PFSK-1 (cell line): Measurements from ENCODE around the gene PELI2.

Experiments
- FOXP2 ChIP-seq: optimal IDR thresholded peaks from 2 replicates; pipeline ENCODE3; 2011; ENCODE audit warnings: borderline replicate concordance, control low read depth, inconsistent platforms; ENCODE audit not compliant: insufficient read depth; ENCODE audit errors: extremely low read length, extremely low read depth
- POLR2AphosphoS5 ChIP-seq: IDR thresholded peaks from 2 replicates; pipeline ENCODE4 v1.6.1; 2012; ENCODE audit warnings: low read depth, mild to moderate bottlenecking, control low read depth, low read length, moderate library complexity
- SIN3A ChIP-seq: IDR thresholded peaks from 2 replicates; pipeline ENCODE4 v1.6.1; 2012; ENCODE audit warnings: mild to moderate bottlenecking, low read length, moderate library complexity, borderline replicate concordance; ENCODE audit not compliant: insufficient read depth
- TAF1 ChIP-seq: IDR thresholded peaks from 2 replicates; pipeline ENCODE4 v1.6.1; 2012; ENCODE audit warnings: low read length, control low read depth, borderline replicate concordance; ENCODE audit not compliant: insufficient read depth
- TF ChIP-seq, protein P1 (sequence below), 2 experiments: IDR thresholded peaks; 2 replicates each; pipeline versions ENCODE4 v1.6.1 to v1.8.0; 2011 to 2012; ENCODE audit warnings: low read depth in 2 of 2, low read length in 2 of 2, control low read depth in 1 of 2, inconsistent platforms in 1 of 2, mild to moderate bottlenecking in 1 of 2, moderate library complexity in 1 of 2; ENCODE audit not compliant: insufficient read depth in 1 of 2

DNA sequence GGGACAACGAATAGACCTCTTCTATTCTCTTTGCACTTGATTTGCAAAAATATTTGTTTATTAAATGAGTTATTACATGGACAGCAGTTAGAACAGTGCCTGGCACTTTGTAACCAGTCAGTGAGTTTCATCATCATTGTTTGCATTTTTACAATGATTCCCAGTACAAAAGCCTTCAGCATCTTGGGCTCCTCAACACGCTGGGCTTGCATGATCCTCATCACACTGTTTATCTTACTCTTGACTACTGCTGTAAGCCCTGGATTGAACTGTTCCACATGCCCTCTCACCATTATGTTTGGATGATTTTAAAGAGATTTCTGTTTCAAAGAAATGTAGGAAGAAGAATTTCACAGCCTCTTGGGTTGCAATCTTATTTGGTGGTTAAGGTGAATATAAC, 204.3 kb downstream of the PELI2 start:
- no peak for TF ChIP-seq POLR2AphosphoS5
- no peak for TF ChIP-seq SIN3A
- TF ChIP-seq, protein P1, sequence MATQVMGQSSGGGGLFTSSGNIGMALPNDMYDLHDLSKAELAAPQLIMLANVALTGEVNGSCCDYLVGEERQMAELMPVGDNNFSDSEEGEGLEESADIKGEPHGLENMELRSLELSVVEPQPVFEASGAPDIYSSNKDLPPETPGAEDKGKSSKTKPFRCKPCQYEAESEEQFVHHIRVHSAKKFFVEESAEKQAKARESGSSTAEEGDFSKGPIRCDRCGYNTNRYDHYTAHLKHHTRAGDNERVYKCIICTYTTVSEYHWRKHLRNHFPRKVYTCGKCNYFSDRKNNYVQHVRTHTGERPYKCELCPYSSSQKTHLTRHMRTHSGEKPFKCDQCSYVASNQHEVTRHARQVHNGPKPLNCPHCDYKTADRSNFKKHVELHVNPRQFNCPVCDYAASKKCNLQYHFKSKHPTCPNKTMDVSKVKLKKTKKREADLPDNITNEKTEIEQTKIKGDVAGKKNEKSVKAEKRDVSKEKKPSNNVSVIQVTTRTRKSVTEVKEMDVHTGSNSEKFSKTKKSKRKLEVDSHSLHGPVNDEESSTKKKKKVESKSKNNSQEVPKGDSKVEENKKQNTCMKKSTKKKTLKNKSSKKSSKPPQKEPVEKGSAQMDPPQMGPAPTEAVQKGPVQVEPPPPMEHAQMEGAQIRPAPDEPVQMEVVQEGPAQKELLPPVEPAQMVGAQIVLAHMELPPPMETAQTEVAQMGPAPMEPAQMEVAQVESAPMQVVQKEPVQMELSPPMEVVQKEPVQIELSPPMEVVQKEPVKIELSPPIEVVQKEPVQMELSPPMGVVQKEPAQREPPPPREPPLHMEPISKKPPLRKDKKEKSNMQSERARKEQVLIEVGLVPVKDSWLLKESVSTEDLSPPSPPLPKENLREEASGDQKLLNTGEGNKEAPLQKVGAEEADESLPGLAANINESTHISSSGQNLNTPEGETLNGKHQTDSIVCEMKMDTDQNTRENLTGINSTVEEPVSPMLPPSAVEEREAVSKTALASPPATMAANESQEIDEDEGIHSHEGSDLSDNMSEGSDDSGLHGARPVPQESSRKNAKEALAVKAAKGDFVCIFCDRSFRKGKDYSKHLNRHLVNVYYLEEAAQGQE (IDR thresholded peaks at IDR 0.05; ENCODE audit: insufficient read depth in 1 of 2, low read depth in 2 of 2, low read length in 2 of 2) = no peak
- no peak for TF ChIP-seq TAF1
- TF ChIP-seq FOXP2 = no peak
